Keratinocyte (primary cell): ENCODE measurements around the gene ASXL2. TPM values are rescaled to one million over a fixed set of nuclear protein-coding genes. Genes with fewer than 3 reads are reported as not detected.

ENCODE experiments used
- DNase-seq: peaks from one replicate; pipeline ENCODE4 v3.0.0-alpha.2; 2011; ENCODE audit warnings: low read depth, missing footprints, low spot score
- FAIRE-seq: peaks from 2 replicates; lab custom pipeline; 2011; peaks lifted over from hg19 to GRCh38; lab: Jason Lieb, UNC
- H2AFZ ChIP-seq: 2 replicates; pipeline ENCODE4 v1.6.0; 2012; ENCODE audit warnings: low read length, control low read depth, inconsistent platforms; ENCODE audit not compliant: control insufficient read depth
- H3K27ac ChIP-seq: 2 replicates; pipeline ENCODE4 v1.5.1; 2011; ENCODE audit warnings: low read length; ENCODE audit not compliant: control insufficient read depth, insufficient read depth
- H3K27me3 ChIP-seq: 3 replicates; pipeline ENCODE4 v1.6.0; 2011; ENCODE audit warnings: low read length; ENCODE audit not compliant: control insufficient read depth, insufficient read depth; ENCODE audit errors: extremely low read depth
- H3K36me3 ChIP-seq, 2 experiments: 2 replicates in 1 of 2; 3 replicates in 1 of 2; pipeline ENCODE4 v1.5.1; 2011; ENCODE audit warnings: low read length in 2 of 2, mild to moderate bottlenecking in 1 of 2; ENCODE audit not compliant: control insufficient read depth in 2 of 2, insufficient read depth in 2 of 2; ENCODE audit errors: extremely low read depth in 1 of 2
- H3K4me1 ChIP-seq: 3 replicates; pipeline ENCODE4 v1.5.1; 2011; ENCODE audit warnings: low read length; ENCODE audit not compliant: control insufficient read depth, insufficient read depth; ENCODE audit errors: extremely low read depth
- H3K4me2 ChIP-seq: 3 replicates; pipeline ENCODE4 v1.6.0; 2011; ENCODE audit warnings: low read depth, low read length; ENCODE audit not compliant: control insufficient read depth, insufficient read depth; ENCODE audit errors: extremely low read depth
- H3K4me3 ChIP-seq, 3 experiments: fragments of 200-600 bp in 1 of 3; sonication (generic) in 1 of 3; 2 replicates in 2 of 3; 3 replicates in 1 of 3; pipeline ENCODE4 v1.5.1; 2011 to 2016; ENCODE audit warnings: low read length in 3 of 3, mild to moderate bottlenecking in 3 of 3, control low read depth in 2 of 3, inconsistent platforms in 1 of 3, low read depth in 1 of 3, mixed read lengths in 1 of 3, mixed run types in 1 of 3, moderate library complexity in 1 of 3; ENCODE audit not compliant: control insufficient read depth in 2 of 3, insufficient read depth in 2 of 3; ENCODE audit errors: extremely low read depth in 1 of 3
- H3K79me2 ChIP-seq: 2 replicates; pipeline ENCODE4 v1.6.0; 2012; ENCODE audit warnings: low read length; ENCODE audit not compliant: control insufficient read depth, insufficient read depth
- H3K9ac ChIP-seq: 3 replicates; pipeline ENCODE4 v1.6.0; 2011; ENCODE audit warnings: low read length; ENCODE audit not compliant: control insufficient read depth, insufficient read depth; ENCODE audit errors: extremely low read depth
- H3K9me1 ChIP-seq: 3 replicates; pipeline ENCODE4 v1.6.0; 2011; ENCODE audit warnings: low read length; ENCODE audit not compliant: control insufficient read depth, insufficient read depth; ENCODE audit errors: extremely low read depth
- H3K9me3 ChIP-seq: 2 replicates; pipeline ENCODE4 v1.5.1; 2012; ENCODE audit warnings: low read depth, low read length; ENCODE audit not compliant: control insufficient read depth
- H4K20me1 ChIP-seq: 3 replicates; pipeline ENCODE4 v1.6.0; 2011; ENCODE audit warnings: low read length; ENCODE audit not compliant: control insufficient read depth, insufficient read depth; ENCODE audit errors: extremely low read depth
- EZH2 ChIP-seq: IDR thresholded peaks from one replicate; pipeline ENCODE4 v1.6.1; 2012; ENCODE audit warnings: inconsistent platforms, mild to moderate bottlenecking, low read length, moderate library complexity
- dilution Hi-C: fragments of 300-500 bp; cut with MboI; formaldehyde crosslinking; loops from one replicate; pipeline ENCODE4 v1.7.0; 2020; ENCODE audit warnings: low sequenced_read_pairs; ENCODE audit not compliant: extremely low pct_ligation_motif_present
- polyA plus RNA-seq, 5 experiments: library from polyadenylated mRNA; depleted of rRNA in 3 of 5; stranded (reverse) in 3 of 5; stranded (forward) in 1 of 5; unstranded in 1 of 5; fragments of >200 nt; gene quantifications; 1 replicate in 1 of 5; 2 replicates in 3 of 5; 3 replicates in 1 of 5; pipeline versions ENCODE4 v1.2.1 to v1.2.3, GENCODE V29; 2011 to 2012; ENCODE audit warnings: missing spikeins in 2 of 5, low read depth in 1 of 5, low replicate concordance in 1 of 5
- TF ChIP-seq, protein P1 (sequence below), 3 experiments: IDR thresholded peaks in 1 of 3; conservative IDR thresholded peaks in 1 of 3; optimal IDR thresholded peaks in 1 of 3; 2 replicates in 2 of 3; 3 replicates in 1 of 3; pipeline versions ENCODE3 to v1.5.1; 2011; ENCODE audit warnings: low read length in 3 of 3, mild to moderate bottlenecking in 3 of 3, moderate library complexity in 2 of 3, control low read depth in 1 of 3, inconsistent platforms in 1 of 3; ENCODE audit not compliant: insufficient read depth in 2 of 3; ENCODE audit errors: extremely low read depth in 1 of 3

Gene ASXL2
- polyA plus RNA-seq, 1 donor (not counting 4 experiments of a cell fraction or from before 2014, with no cell fraction given) = 12.5 TPM

- DNase-seq = no peak
- Histone ChIP-seq H3K9ac (no peak overlapping the region), H2AFZ (no peak overlapping the region), H3K27me3 (no peaks in the 10 kb centered on the region), H3K27ac (no peak overlapping the region), H3K4me2 (no peak overlapping the region), H4K20me1 (no peaks in the 10 kb centered on the region), H3K79me2 (no peaks in the 10 kb centered on the region), H3K4me3 (no peak overlapping the region), H3K36me3 (peaks cover 0 to 8% of the 10 kb centered on the region in 2 experiments), H3K9me1 (no peaks in the 10 kb centered on the region), H3K9me3 (no peaks in the 10 kb centered on the region), H3K4me1 (peaks cover 3% of the 10 kb centered on the region)
- dilution Hi-C loops = no loop called here
- no peak for FAIRE-seq
- TF ChIP-seq EZH2 = no peak
- TF ChIP-seq, protein P1, sequence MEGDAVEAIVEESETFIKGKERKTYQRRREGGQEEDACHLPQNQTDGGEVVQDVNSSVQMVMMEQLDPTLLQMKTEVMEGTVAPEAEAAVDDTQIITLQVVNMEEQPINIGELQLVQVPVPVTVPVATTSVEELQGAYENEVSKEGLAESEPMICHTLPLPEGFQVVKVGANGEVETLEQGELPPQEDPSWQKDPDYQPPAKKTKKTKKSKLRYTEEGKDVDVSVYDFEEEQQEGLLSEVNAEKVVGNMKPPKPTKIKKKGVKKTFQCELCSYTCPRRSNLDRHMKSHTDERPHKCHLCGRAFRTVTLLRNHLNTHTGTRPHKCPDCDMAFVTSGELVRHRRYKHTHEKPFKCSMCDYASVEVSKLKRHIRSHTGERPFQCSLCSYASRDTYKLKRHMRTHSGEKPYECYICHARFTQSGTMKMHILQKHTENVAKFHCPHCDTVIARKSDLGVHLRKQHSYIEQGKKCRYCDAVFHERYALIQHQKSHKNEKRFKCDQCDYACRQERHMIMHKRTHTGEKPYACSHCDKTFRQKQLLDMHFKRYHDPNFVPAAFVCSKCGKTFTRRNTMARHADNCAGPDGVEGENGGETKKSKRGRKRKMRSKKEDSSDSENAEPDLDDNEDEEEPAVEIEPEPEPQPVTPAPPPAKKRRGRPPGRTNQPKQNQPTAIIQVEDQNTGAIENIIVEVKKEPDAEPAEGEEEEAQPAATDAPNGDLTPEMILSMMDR (optimal IDR thresholded peaks at IDR 0.05 in 1 of 3, IDR thresholded peaks at IDR 0.05 in 1 of 3, conservative IDR thresholded peaks at IDR 0.05 in 1 of 3; ENCODE audit: extremely low read depth in 1 of 3, insufficient read depth in 2 of 3, low read length in 3 of 3) = no peak
Observed at GRCh38 chr2:25760297-25760696, 118.0 kb downstream of the ASXL2 start.

DNA sequence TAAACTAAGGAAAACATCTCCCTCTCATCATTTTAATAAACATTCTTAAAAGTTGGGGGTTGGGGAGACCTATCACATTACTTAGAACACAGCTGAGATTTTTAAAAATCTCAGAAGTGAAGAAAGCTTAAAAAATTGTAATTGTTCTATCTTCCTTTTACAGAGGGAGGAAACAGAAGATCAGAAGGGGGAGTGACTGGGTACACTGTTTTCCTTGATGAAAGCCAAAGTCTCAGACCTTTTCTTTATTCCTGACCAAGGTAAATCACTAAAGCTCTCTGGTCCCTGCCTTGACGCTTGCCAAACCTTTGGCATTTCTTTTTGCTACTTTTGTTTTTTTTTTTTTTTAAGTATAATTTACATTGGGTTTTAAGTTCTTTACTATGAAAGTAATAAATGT lies 119.9 kb downstream of the ASXL2 start:
- no peak overlapping the region for H3K4me2 ChIP-seq
- H3K27ac ChIP-seq = no peak overlapping the region
- DNase-seq = no peak
- H3K36me3 ChIP-seq = peaks cover 0 to 11% of the 10 kb centered on the region in 2 experiments
- H2AFZ ChIP-seq = no peak overlapping the region
- no peaks in the 10 kb centered on the region for H3K9me3 ChIP-seq
- no peak overlapping the region for H3K9ac ChIP-seq
- dilution Hi-C loops = no loop called here
- H3K4me3 ChIP-seq = no peak overlapping the region
- no peaks in the 10 kb centered on the region for H3K9me1 ChIP-seq
- no peaks in the 10 kb centered on the region for H3K27me3 ChIP-seq
- no peaks in the 10 kb centered on the region for H4K20me1 ChIP-seq
- H3K79me2 ChIP-seq = no peaks in the 10 kb centered on the region
- H3K4me1 ChIP-seq = peaks cover 3% of the 10 kb centered on the region
- no peak for FAIRE-seq
- no peak for TF ChIP-seq EZH2
- TF ChIP-seq, protein P1 (optimal IDR thresholded peaks at IDR 0.05 in 1 of 3, IDR thresholded peaks at IDR 0.05 in 1 of 3, conservative IDR thresholded peaks at IDR 0.05 in 1 of 3; ENCODE audit: extremely low read depth in 1 of 3, insufficient read depth in 2 of 3, low read length in 3 of 3) = no peak
